K562 (cell line): ENCODE data around the gene ARL2. TPM values are rescaled to one million over a fixed set of nuclear protein-coding genes. Genes with fewer than 3 reads are reported as not detected.

ENCODE experiments used
- CREBBP ChIP-seq: IDR thresholded peaks from one replicate; pipeline ENCODE4 v1.6.1; 2012; ENCODE audit warnings: low read depth, mild to moderate bottlenecking, control low read depth, inconsistent platforms, low read length
- JUND ChIP-seq, 2 experiments: IDR thresholded peaks; 2 replicates in 1 of 2; 3 replicates in 1 of 2; pipeline ENCODE4 v1.6.1; 2011; ENCODE audit warnings: borderline replicate concordance in 2 of 2, low read depth in 2 of 2, low read length in 2 of 2, improper control_type of control experiment in 1 of 2, missing biosample characterization in 1 of 2, missing genetic modification characterization in 1 of 2, missing genetic modification reagents in 1 of 2
- KAT2B ChIP-seq: IDR thresholded peaks from one replicate; pipeline ENCODE4 v1.6.1; 2012; ENCODE audit warnings: low read depth, mild to moderate bottlenecking, control low read depth, inconsistent platforms, low read length, moderate library complexity
- MEF2D ChIP-seq: conservative IDR thresholded peaks from 2 replicates; pipeline ENCODE4 v1.6.1; 2016; ENCODE audit warnings: low read depth, missing genetic modification characterization, missing compliant biosample characterization
- MIER1 ChIP-seq: fragments of 450-650 bp; IDR thresholded peaks from 2 replicates; pipeline ENCODE4 v1.6.1; 2016; ENCODE audit warnings: antibody characterized with exemption, mild to moderate bottlenecking, low read depth
- SMARCC2 ChIP-seq: fragments of 450-650 bp; IDR thresholded peaks from 2 replicates; pipeline ENCODE4 v1.6.1; 2017; ENCODE audit warnings: antibody characterized with exemption, moderate library complexity, mild to moderate bottlenecking, low read depth
- TCF3 ChIP-seq: sonication (generic); formaldehyde crosslinking; IDR thresholded peaks from 2 replicates; pipeline ENCODE4 v1.4.0; 2020; ENCODE audit warnings: mild to moderate bottlenecking, missing genetic modification reagents
- ZNF324 ChIP-seq: fragments of 250-450 bp; sonication (Bioruptor Pico); IDR thresholded peaks from 2 replicates; pipeline ENCODE4 v1.4.0; 2020; ENCODE audit warnings: mild to moderate bottlenecking
- polyA plus RNA-seq, 8 experiments: library from polyadenylated mRNA; depleted of rRNA in 4 of 8; stranded (reverse) in 5 of 8; unstranded in 3 of 8; fragments of >200 nt; fragmentation: Nextera tagmentation in 2 of 8; fragmentation: Illumina TruSeq in 1 of 8; extraction: Ambion mirVana in 2 of 8; extraction: Trizol in 1 of 8; gene quantifications; 2 replicates each; pipeline versions ENCODE4 v1.2.1 to v1.2.3, GENCODE V29; 2011 to 2014; ENCODE audit warnings: inconsistent platforms in 1 of 8, missing spikeins in 1 of 8
- total RNA-seq, 7 experiments: library from RNA; depleted of rRNA in 6 of 7; stranded (reverse); fragments of >200 nt in 6 of 7; fragmentation: Illumina TruSeq in 2 of 7; extraction: Trizol in 2 of 7; gene quantifications; 2 replicates each; pipeline versions ENCODE4 v1.2.1 to v1.2.3, GENCODE V29; 2011 to 2021; ENCODE audit warnings: low replicate concordance in 1 of 7
- TF ChIP-seq, protein P1 (sequence below): conservative IDR thresholded peaks from 2 replicates; pipeline ENCODE4 v1.6.1; 2011; ENCODE audit warnings: low read depth, mild to moderate bottlenecking, low read length; ENCODE audit not compliant: control insufficient read depth
- TF ChIP-seq, protein P2 (sequence below): fragments of 450-650 bp; formaldehyde crosslinking; conservative IDR thresholded peaks from 2 replicates; pipeline ENCODE4 v1.4.0; 2022; ENCODE audit warnings: mild to moderate bottlenecking, missing genetic modification characterization

Gene ARL2
- total and polyA plus RNA-seq, 9 of the 15 experiments (the other 6 are each of a cell fraction or from before 2014, with no cell fraction given), result 5.7 to 154 (median 92.2) TPM

DNA sequence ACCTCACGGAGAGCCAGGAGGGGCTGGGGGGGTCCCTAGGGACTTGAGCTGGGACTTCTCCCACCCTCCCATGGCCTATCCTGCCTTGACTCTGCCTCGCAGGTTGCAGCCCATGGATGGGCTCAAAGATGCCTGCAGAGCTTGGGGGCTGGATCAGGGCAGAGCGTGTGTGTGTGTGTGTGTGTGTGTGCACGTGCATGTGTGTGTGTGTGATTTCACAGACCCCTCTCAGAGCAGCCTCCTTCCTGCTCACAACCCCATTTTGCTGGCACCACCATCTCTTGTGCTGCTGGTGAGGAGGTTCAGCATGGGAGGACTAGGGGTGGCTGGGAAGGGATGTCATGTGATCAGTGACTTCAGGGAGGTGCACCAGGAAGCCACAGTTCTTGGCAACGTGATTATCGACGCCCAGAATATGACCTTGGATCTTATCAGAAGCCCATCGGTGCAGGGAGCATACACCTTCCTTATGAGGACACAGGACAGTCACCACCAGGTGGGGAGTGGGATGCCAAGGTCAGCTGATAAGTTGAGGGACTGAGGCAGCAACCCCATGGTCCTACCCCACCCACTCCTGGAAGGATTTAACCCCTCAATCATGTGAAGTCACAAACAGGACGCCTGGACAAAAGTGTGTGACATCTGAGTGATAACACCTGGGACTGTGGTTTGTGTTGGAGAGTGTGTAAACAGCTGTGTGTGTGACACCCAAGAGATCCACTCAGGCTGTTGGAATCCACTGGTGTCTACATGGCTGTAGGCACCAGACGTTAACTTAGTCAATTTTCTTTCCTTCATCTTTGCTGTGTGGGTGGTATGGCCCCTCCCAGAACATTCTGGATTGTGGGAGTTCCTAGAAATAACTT is 46.2 kb downstream of the ARL2 start (continued):
- TF ChIP-seq, protein P1, sequence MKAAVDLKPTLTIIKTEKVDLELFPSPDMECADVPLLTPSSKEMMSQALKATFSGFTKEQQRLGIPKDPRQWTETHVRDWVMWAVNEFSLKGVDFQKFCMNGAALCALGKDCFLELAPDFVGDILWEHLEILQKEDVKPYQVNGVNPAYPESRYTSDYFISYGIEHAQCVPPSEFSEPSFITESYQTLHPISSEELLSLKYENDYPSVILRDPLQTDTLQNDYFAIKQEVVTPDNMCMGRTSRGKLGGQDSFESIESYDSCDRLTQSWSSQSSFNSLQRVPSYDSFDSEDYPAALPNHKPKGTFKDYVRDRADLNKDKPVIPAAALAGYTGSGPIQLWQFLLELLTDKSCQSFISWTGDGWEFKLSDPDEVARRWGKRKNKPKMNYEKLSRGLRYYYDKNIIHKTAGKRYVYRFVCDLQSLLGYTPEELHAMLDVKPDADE, result no peak
- TF ChIP-seq, protein P2, sequence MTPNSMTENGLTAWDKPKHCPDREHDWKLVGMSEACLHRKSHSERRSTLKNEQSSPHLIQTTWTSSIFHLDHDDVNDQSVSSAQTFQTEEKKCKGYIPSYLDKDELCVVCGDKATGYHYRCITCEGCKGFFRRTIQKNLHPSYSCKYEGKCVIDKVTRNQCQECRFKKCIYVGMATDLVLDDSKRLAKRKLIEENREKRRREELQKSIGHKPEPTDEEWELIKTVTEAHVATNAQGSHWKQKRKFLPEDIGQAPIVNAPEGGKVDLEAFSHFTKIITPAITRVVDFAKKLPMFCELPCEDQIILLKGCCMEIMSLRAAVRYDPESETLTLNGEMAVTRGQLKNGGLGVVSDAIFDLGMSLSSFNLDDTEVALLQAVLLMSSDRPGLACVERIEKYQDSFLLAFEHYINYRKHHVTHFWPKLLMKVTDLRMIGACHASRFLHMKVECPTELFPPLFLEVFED (CRISPR knock-in tag), result no peak
- TF ChIP-seq CREBBP, result no peak
- no peak for TF ChIP-seq JUND (IDR thresholded peaks at IDR 0.05; ENCODE audit: borderline replicate concordance, low read depth, low read length)
- 0 out of 3 replicates have a peak, but pooled peaks have one; percentile 26 for TF ChIP-seq JUND (tag; IDR thresholded peaks at IDR 0.05; ENCODE audit: borderline replicate concordance, low read depth, low read length)
- 0 out of 2 replicates have a peak, but pooled peaks have one; percentile 39 for TF ChIP-seq MEF2D (tag)
- TF ChIP-seq ZNF324, result no peak
- no peak for TF ChIP-seq KAT2B
- no peak for TF ChIP-seq SMARCC2
- TF ChIP-seq MIER1, result no peak
- 0 out of 2 replicates have a peak, but pooled peaks have one; percentile 10 for TF ChIP-seq TCF3 (CRISPR knock-in tag)
